Forelimb muscle (tissue), 1 donor: Measurements from ENCODE around the gene SEH1L. TPM values are rescaled to one million over a fixed set of nuclear protein-coding genes. Genes with fewer than 3 reads are reported as not detected.
"Not testable (repeated sequence)": the region's sequence is repeated elsewhere in the genome, so short reads cannot be mapped to it uniquely, and the experiment has no call there.

Experiments used
- DNase-seq: peaks from one replicate; pipeline ENCODE4 v3.0.0-alpha.2; 2013; ENCODE audit warnings: low read depth
- polyA plus RNA-seq: library from polyadenylated mRNA; unstranded; fragments of 120-200 nt; gene quantifications from one replicate; pipeline ENCODE4 v1.2.1, GENCODE V29; 2013; ENCODE audit not compliant: insufficient read length

The SEH1L gene
- polyA plus RNA-seq, 1 donor: 27.7 TPM

- no peak for DNase-seq
These were observed 48.2 kb downstream of the SEH1L start for GRCh38 chr18:12995952-12996477.

- DNase-seq: no peak
These were observed 49.0 kb downstream of the SEH1L start for GRCh38 chr18:12996661-12997292.

DNA sequence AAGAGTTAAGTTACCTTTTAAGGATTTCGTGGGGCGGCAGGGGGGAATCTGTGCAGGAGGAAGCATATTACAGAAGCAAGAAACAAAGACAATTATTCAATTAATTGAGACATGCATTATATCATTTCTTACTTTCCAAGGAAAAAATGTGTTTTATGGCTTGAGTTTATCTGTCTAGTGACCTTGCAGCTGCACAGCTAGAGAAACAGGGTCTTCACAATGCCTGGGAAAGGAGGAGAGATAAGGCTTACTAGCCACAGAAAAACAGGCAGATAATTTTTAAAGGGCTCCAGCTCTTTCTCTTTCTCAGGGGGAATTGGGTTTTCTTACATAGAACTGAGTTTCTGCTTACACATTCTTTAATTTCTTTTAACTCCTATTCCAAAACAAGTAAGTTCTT lies 49.5 kb downstream of the SEH1L start:
- not testable (repeated sequence) for DNase-seq

GRCh38 chr18:12998332-12999060 lies 50.7 kb downstream of the SEH1L start:
- no peak for DNase-seq

DNA sequence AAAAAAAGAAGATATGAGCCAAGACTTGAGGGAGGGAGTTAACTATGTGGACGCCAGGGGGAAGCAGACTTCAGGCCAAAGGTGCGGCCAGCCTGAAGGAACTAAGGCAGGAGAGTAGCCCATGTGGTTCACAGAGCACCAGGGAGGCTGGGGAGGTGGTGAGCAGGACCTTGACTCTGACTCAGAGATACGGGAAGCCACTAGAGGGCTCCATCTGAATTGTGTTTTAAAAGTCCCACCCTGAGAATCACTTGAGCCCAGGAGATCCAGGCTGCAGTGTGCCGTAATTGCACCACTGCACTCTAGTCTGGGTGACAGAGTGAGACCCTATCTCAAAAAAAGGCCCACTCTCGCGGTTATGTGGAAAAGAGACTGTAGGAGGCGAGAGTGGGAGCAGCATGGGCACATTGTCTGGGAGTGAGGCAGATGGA lies 55.7 kb downstream of the SEH1L start:
- no peak for DNase-seq

GRCh38 chr18:13004396-13004795 lies 56.6 kb downstream of the SEH1L start:
- no peak for DNase-seq

DNA sequence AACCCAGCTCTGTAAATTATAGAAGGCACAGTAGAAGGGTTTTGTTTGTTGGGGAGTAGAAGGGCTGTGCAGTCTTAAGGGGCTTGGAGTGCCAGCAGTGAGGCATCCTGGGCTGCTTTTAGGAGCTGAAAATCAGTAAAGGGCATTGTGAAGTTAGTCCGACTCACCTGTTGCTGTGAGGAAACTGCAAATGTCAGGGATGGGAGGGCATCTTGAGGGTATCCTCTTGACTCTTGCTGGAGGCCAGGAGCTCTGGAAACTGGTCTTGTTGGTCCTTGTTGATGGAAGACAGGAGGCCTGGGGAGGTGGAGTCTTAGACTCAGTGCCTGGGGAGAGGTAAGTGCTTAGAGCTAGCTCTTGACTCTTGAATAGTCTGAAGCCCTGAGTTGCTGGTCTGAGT lies 57.5 kb downstream of the SEH1L start:
- no peak for DNase-seq

GRCh38 chr18:13006531-13007247 lies 58.9 kb downstream of the SEH1L start:
- no peak for DNase-seq

- DNase-seq: no peak
These were observed 59.4 kb downstream of the SEH1L start for GRCh38 chr18:13007248-13007560.

DNA sequence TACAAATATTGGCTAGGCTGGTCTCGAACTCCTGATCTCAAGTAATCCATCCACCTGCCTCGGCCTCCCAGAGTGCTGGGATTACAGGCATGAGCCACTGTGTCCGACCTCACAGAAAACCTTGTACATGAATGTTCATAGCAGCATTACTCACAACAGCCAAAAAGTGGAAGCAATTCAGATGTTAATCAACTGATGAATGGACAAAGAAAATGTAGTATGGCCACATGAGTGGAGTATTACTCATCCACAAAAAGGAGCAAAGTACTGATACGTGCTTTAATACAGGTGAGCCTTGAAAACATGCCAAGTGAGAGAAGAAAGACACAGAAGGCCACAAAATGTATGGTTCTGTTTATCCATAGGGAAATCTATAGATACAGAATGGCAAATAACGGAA lies 63.9 kb downstream of the SEH1L start:
- DNase-seq: no peak

GRCh38 chr18:13014232-13014631 lies 66.4 kb downstream of the SEH1L start:
- no peak for DNase-seq

DNA sequence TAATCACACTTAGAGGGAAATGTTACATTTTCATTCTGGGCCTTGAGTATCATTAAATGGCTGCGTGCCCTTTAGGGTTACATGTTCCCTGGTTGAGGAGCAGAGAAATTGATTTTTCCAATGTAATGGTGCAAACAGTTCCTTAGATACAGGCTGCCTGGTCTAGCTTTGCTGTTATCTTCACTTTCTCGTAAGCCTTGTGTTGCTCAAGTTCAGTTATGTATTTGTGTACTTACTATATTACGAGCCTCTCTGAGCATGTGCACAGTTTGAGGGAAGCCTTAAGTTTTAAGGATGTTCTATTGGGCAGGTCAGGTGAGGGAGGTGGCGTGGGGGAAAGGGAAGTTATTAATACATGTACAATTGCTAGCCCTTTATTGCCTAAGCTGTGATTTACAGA lies 67.0 kb downstream of the SEH1L start:
- no peak for DNase-seq

DNA sequence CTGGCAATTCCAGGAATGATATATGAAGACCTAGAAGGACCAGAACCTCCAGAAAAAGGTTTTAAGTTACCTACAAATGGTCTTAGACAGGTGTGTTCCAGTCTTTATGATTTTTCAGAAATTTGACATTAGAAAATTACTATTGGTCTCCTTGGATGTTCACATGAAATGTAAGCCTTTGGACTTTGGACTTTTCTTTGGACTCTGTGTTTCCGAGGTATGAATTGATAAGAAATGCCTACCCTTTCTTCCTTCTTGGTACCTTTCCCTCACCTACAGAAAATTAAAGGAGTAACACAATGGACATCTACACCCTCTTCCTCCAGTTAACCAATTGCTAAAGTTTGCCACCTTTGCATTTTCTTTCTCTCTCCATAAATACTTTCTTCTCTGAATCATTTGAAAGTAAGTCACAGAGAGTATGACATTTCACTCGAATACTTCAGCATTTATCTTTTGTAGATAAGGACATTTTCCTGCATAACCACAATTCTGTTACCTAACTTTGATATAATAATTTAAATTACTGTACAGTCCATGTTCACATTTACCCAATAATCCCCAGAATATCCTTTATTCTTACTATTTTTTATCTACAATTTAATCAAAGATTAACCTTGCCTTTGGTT lies 69.5 kb downstream of the SEH1L start:
- DNase-seq: no peak

DNA sequence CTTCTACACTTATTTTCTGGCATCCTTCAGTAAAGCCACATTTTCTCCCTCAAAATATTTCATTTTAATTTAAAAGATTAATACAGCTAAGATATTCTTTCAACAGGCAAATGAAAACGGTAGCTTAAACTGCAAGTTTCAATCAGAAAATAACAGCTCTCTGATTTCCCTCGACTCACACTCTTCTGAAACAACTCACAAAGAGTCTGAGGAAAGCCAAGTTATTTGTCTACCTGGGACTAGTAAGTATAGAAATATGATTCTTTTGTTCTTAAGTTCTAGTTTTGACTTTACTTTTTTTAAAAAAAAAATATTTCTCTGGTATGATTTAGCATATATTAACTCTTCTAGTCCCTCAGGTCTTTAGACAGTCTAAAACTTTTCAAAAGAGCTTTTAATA lies 70.6 kb downstream of the SEH1L start:
- DNase-seq: no peak

DNA sequence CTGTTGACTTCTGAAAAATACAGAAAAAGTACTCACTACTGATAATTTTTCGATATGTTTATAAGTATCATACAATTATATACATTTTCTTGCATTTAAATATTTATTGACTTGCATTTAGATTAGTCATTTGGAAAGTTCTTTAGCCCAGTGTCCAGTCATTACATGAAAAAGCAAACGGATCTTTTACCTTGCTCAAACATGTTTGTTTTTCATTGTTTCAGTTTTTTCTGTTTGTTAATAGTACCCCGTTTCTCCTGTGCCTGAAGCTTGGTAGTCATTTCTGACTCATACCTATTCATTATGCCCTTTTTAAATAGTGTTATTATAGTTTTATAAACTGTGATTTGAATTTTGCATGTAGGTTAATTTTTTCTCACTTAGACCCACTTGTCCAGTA lies 71.5 kb downstream of the SEH1L start:
- DNase-seq: no peak

GRCh38 chr18:13022644-13023043 lies 74.8 kb downstream of the SEH1L start:
- no peak for DNase-seq

DNA sequence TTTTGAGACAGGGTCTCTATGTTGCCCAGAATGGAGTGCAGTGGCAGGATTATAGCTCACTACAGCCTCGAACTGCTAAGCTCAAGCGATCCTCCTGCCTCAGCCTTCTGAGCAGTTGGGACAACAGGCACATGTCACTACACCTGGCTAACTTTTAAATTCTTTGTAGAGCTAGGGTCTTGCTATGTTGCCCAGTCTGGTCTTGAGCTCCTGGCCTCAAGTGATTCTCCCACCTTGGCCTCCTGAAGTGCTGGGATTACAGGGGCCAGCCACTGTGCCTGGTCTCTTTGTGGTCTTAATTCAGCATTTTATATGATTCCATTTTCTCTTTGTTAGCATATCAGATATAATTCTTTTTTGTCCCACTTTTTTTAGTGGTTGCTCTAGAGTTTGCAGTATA lies 77.4 kb downstream of the SEH1L start:
- DNase-seq: no peak

GRCh38 chr18:13026583-13027270 lies 78.9 kb downstream of the SEH1L start:
- no peak for DNase-seq

DNA sequence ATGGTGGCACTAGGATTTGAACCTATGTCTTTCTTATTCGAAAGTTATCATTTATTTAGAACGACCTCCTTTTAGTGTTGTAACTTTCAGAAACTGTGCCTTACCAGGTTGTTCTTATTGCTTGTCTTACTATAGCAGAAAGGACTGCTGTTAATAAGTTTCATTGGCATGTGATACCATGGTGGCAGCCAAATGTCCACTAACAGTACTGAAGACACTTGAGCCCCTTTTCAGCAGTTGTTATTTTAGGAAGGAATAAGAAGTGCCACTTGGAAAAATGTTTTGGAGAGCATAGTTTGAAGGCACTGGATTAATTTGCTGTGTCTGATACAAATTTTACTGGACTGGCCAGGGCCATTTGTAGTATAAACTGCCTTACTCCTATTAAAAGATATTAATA lies 81.1 kb downstream of the SEH1L start:
- DNase-seq: no peak

DNA sequence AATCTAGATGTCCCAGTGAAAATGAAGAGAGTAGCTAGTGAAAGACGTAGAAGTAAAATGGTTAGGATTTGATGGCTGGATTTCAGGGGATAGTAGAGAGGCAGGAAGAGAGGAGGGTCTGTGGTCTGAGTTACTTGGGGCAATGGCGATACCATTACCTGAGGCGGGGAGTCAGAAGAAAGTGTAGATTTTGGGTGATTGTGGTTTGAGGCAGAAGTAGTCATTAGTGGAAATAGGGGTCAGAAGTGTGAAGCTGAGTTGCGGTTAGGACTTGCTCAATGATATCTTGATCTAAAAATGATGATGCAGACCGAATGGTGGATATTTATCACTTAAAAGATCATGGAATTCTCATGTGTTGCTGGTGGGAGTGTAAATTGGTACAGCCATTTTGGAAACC lies 84.4 kb downstream of the SEH1L start:
- DNase-seq: no peak

- DNase-seq: no peak
These were observed 87.6 kb downstream of the SEH1L start for GRCh38 chr18:13035249-13035914.
